GM12873 (cell line): ENCODE measurements around the gene ABLIM2.

Experiments used
- CTCF ChIP-seq: IDR thresholded peaks from 2 replicates; pipeline ENCODE4 v1.5.1; 2012; ENCODE audit warnings: low read depth, mild to moderate bottlenecking, moderate library complexity, low read length, control low read depth; ENCODE audit not compliant: insufficient read depth; ENCODE audit errors: missing control alignments

Gene ABLIM2

GRCh38 chr4:8083086-8083825 lies 75.4 kb downstream of the ABLIM2 start:
- TF ChIP-seq CTCF = no peak

- TF ChIP-seq CTCF = no peak
Measured at GRCh38 chr4:8082517-8083055, 76.0 kb downstream of the ABLIM2 start.

GRCh38 chr4:8081621-8082516 lies 76.7 kb downstream of the ABLIM2 start:
- TF ChIP-seq CTCF = no peak

- TF ChIP-seq CTCF = no peak
Measured at GRCh38 chr4:8081171-8081570, 77.4 kb downstream of the ABLIM2 start.

- TF ChIP-seq CTCF = no peak
Measured at GRCh38 chr4:8080754-8081065, 77.9 kb downstream of the ABLIM2 start.

GRCh38 chr4:8079916-8080753 lies 78.5 kb downstream of the ABLIM2 start:
- no peak for TF ChIP-seq CTCF
